Mesothelial cell of epicardium (in vitro differentiated cells): Measurements from ENCODE around the gene ZNF430. TPM values are rescaled to one million over a fixed set of nuclear protein-coding genes. Genes with fewer than 3 reads are reported as not detected.

Source experiments
- DNase-seq, 2 experiments: peaks; one replicate each; pipeline ENCODE4 v3.0.0; 2021; ENCODE audit warnings: low spot score in 2 of 2; ENCODE audit not compliant: unreplicated experiment in 2 of 2
- H3K27ac Mint-ChIP-seq: 2 replicates; pipeline ENCODE4 v1.8.0; 2021; ENCODE audit warnings: mixed read lengths
- H3K27me3 Mint-ChIP-seq: 2 replicates; pipeline ENCODE4 v1.8.0; 2021; ENCODE audit warnings: low read depth, mixed read lengths
- H3K36me3 Mint-ChIP-seq: 2 replicates; pipeline ENCODE4 v1.8.0; 2021; ENCODE audit warnings: mixed read lengths
- H3K4me1 Mint-ChIP-seq: 2 replicates; pipeline ENCODE4 v1.8.0; 2021; ENCODE audit warnings: mixed read lengths
- H3K4me3 Mint-ChIP-seq: 2 replicates; pipeline ENCODE4 v1.8.0; 2021; ENCODE audit warnings: mild to moderate bottlenecking, moderate library complexity, mixed read lengths
- H3K9me3 Mint-ChIP-seq: 2 replicates; pipeline ENCODE4 v1.8.0; 2021; ENCODE audit warnings: mixed read lengths
- total RNA-seq: library from RNA; stranded (reverse); gene quantifications from 3 replicates; pipeline ENCODE4 v1.2.1, GENCODE V29; 2021
- TF ChIP-seq, protein P1 (sequence below): fragments of 200-600 bp; sonication (generic); IDR thresholded peaks from one replicate; pipeline ENCODE4 v1.5.0; 2021; ENCODE audit warnings: antibody characterized with exemption; ENCODE audit not compliant: unreplicated experiment

ZNF430 gene
- total RNA-seq, 1 donor from 2014 or later: 18.8 TPM

DNA sequence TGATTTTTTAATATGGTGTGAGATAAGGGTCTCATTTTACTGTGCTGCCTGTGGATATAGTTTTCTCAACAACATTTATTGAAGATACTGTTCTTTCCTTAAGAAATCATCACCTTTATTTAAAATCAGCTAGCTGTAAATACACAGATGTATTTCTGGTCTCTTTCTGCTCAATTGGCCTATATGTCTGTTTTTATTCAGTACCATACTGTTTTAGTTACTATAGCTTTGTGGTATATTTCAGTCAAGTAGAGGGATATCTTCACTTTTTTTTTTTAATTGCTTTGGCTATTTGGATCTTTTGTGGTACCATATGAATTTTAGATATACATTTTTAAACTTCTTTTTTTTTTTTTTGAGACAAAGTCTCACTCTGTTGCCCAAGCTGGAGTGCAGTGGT, 44.9 kb downstream of the ZNF430 start:
- H3K4me3 Mint-ChIP-seq: no peak overlapping the region
- no peaks in the 10 kb centered on the region for H3K27me3 Mint-ChIP-seq
- peaks cover 34% of the 10 kb centered on the region for H3K36me3 Mint-ChIP-seq
- no peak for DNase-seq
- TF ChIP-seq, protein P1, sequence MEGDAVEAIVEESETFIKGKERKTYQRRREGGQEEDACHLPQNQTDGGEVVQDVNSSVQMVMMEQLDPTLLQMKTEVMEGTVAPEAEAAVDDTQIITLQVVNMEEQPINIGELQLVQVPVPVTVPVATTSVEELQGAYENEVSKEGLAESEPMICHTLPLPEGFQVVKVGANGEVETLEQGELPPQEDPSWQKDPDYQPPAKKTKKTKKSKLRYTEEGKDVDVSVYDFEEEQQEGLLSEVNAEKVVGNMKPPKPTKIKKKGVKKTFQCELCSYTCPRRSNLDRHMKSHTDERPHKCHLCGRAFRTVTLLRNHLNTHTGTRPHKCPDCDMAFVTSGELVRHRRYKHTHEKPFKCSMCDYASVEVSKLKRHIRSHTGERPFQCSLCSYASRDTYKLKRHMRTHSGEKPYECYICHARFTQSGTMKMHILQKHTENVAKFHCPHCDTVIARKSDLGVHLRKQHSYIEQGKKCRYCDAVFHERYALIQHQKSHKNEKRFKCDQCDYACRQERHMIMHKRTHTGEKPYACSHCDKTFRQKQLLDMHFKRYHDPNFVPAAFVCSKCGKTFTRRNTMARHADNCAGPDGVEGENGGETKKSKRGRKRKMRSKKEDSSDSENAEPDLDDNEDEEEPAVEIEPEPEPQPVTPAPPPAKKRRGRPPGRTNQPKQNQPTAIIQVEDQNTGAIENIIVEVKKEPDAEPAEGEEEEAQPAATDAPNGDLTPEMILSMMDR: no peak
- no peaks in the 10 kb centered on the region for H3K4me1 Mint-ChIP-seq
- H3K9me3 Mint-ChIP-seq: peaks cover 19% of the 10 kb centered on the region
- H3K27ac Mint-ChIP-seq: no peak overlapping the region

DNA sequence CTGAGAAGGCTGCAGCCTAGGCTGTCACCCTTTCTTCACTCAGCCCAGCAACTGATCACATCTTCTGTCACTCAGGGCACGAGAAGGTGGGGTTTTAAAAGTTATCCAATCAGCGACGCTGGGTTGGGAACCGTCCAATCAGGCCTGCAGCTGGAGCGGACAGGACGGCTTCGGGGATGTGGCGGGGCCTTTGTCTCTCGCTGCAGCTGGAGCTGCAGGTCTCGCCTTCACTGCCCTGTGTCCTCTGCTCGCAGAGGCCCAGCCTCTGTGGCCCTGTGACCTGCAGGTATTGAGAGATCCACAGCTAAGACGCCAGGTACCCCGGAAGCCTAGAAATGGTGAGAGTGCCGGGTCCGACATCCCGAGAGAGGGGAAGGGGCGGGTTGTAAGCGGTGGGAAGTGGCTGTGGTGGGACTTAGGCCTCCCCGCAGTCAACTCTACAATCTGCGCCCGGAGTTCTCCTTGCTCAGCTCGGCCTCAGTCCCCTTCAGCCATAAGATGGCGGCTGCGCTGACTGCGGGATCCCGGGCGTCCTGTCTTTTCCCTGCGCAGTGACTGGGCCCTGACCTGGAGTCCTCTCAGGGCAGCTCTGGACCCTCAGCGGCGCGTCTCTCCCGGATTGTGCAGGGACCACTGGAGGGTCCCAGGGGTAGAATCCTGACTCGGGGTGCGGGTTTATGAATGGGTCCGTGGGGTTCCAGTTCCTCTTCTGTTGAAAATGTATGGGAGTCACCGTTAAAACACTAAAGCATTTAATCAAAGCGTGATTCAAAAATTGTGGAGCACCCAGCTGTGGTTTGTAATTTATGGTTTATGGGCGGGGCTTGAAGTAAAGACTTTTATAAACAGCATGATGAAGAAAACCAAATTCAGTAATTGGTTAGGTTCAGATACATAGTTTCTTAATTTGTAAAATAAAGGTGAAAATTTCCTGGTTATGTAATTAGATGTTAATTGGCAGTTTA, 61.8 kb downstream of the ZNF430 start, which contains the start of gene ZNF714:
TSS of gene ZNF714 (plus strand) at position 193 of the 965 bp plus-strand sequence. CDS start 16,066 bp downstream, outside the sequence.
- Mint-ChIP-seq H3K9me3 (no peaks in the 10 kb centered on the region), H3K27ac (peak within 1 kb of the TSS; percentile 100), H3K4me3 (peak within 1 kb of the TSS; percentile 100), H3K36me3 (peaks cover 18% of the 10 kb centered on the region), H3K4me1 (peaks cover 32% of the 10 kb centered on the region), H3K27me3 (no peaks in the 10 kb centered on the region)
- peak; percentile 68 to 87 for DNase-seq
- TF ChIP-seq, protein P1: no peak

DNA sequence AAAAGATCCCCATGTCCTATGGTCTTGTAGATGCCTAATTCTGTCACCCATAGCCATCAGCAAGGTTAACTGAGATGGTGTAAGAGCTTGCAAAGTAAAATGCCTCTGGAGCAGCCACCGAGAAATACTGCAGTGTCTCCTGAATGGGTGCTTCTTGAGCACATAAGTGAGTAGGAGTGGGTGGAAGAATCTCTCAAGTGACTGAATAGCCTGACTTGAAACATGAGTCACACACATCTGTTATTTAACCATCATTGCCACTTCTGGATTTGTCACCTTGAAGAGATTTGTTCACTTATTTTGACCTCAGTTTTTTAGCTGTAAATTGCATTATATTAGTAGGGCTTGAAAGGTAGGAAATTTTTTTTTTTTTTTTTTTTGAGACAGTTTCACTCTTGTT, 63.9 kb downstream of the ZNF430 start:
- H3K4me1 Mint-ChIP-seq: peaks cover 34% of the 10 kb centered on the region
- peaks cover 24% of the 10 kb centered on the region for H3K36me3 Mint-ChIP-seq
- H3K9me3 Mint-ChIP-seq: no peaks in the 10 kb centered on the region
- DNase-seq: no peak
- H3K27ac Mint-ChIP-seq: peak overlapping the region; percentile 6
- no peaks in the 10 kb centered on the region for H3K27me3 Mint-ChIP-seq
- TF ChIP-seq, protein P1: no peak
- H3K4me3 Mint-ChIP-seq: peak overlapping the region; percentile 15

DNA sequence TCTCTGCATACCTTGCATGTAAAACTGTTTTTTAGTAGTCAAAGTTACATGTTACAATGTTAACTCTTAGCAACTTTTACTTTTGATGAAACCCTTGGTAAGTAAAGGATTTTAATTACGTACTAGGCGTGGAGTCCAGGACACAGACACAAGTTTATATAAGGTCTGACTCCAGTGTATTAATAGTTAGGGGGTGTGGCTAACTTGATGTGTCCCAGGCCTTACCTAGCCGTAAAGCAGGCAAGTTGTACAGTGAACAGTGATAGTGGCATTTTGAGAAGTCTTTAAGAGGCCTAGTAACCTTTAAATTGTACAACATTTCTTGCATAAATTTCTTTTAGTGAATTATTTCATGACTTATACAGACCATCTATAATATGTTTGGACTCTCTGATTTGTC, 67.4 kb downstream of the ZNF430 start:
- TF ChIP-seq, protein P1: no peak
- H3K36me3 Mint-ChIP-seq: peaks cover 22% of the 10 kb centered on the region
- no peaks in the 10 kb centered on the region for H3K9me3 Mint-ChIP-seq
- peaks cover 50% of the 10 kb centered on the region for H3K4me1 Mint-ChIP-seq
- no peak overlapping the region for H3K4me3 Mint-ChIP-seq
- peak overlapping the region; percentile 66 for H3K27ac Mint-ChIP-seq
- no peak for DNase-seq
- no peaks in the 10 kb centered on the region for H3K27me3 Mint-ChIP-seq

DNA sequence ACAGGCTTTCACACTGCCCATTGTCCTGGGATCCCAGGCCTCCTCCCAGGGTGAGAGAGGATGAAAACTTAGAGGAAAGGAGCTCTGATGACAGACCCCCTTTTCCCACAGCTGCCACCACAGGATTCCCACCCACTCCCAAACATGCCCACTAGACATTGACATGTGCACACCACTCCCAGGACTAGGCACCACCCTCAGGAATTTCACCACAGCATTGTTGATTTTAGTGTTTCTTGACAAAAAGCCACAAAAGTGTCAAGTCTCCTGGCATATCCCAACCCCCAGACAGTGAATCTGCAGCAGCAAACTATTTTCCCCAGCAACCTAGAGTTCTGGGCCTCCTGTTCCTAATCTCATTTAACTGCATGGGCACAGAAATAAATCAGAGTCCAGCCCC, 71.7 kb downstream of the ZNF430 start:
- DNase-seq: no peak
- H3K27me3 Mint-ChIP-seq: no peaks in the 10 kb centered on the region
- H3K4me3 Mint-ChIP-seq: no peak overlapping the region
- peaks cover 38% of the 10 kb centered on the region for H3K4me1 Mint-ChIP-seq
- peaks cover 30% of the 10 kb centered on the region for H3K36me3 Mint-ChIP-seq
- TF ChIP-seq, protein P1: no peak
- peak overlapping the region; percentile 81 for H3K27ac Mint-ChIP-seq
- no peaks in the 10 kb centered on the region for H3K9me3 Mint-ChIP-seq
